Activated CD8-positive, alpha-beta memory T cell treated with anti-CD3 and anti-CD28 coated beads, Interleukin-2, amount 10 ng/mL, durations not matched to agents 7 days and 5 days (primary cell): ENCODE results near the gene FAM241B. TPM values are rescaled to one million over a fixed set of nuclear protein-coding genes. Genes with fewer than 3 reads are reported as not detected.

Experiments
- ATAC-seq: fragments of 150-1000 bp; cut with Tn5 transposase; one replicate; pipeline ENCODE4 v1.10.0; 2021; ENCODE audit warnings: moderate library complexity
- CTCF ChIA-PET: fragments of 350-600 bp; sonication (Branson Sonifier 250); formaldehyde crosslinking; loops from one replicate; lab custom pipeline; 2021; ENCODE audit warnings: antibody characterized with exemption; lab: Charles Lee
- DNase-seq: peaks from one replicate; pipeline ENCODE4 v3.0.0-alpha.2; 2020
- H3K27ac Mint-ChIP-seq: one replicate; pipeline ENCODE4 v1.8.0; 2021; ENCODE audit warnings: mild to moderate bottlenecking, mixed read lengths
- H3K27me3 Mint-ChIP-seq: one replicate; pipeline ENCODE4 v1.8.0; 2021; ENCODE audit warnings: mixed read lengths
- H3K36me3 Mint-ChIP-seq: one replicate; pipeline ENCODE4 v1.8.0; 2021; ENCODE audit warnings: mild to moderate bottlenecking, mixed read lengths
- H3K4me1 Mint-ChIP-seq: one replicate; pipeline ENCODE4 v1.8.0; 2021; ENCODE audit warnings: mixed read lengths
- H3K4me3 Mint-ChIP-seq: one replicate; pipeline ENCODE4 v1.8.0; 2021; ENCODE audit warnings: mild to moderate bottlenecking, moderate library complexity, mixed read lengths
- H3K9me3 Mint-ChIP-seq: one replicate; pipeline ENCODE4 v1.8.0; 2022; ENCODE audit warnings: low read depth, mixed read lengths
- total RNA-seq, 2 experiments: library from RNA; stranded (reverse); gene quantifications; one replicate each; pipeline ENCODE4 v1.2.3, GENCODE V29; 2021

Gene FAM241B
- total RNA-seq, 2 experiments from 2014 or later, result 2.6 to 2.9 TPM

- ATAC-seq (no peak), DNase-seq (no peak)
- Mint-ChIP-seq H3K27ac (no peak overlapping the region), H3K9me3 (no peaks in the 10 kb centered on the region), H3K4me1 (no peaks in the 10 kb centered on the region), H3K4me3 (no peak overlapping the region), H3K36me3 (no peaks in the 10 kb centered on the region), H3K27me3 (peaks cover 37% of the 10 kb centered on the region)
- CTCF ChIA-PET, result interaction anchor here (1.2 kb wide), 1 partner anchor 151 kb away, joined by 4 read pairs; no protein-coding TSS in a partner anchor
These were observed 36.7 kb downstream of the FAM241B start for GRCh38 chr10:69666756-69667155.

GRCh38 chr10:69668721-69669120 is 38.7 kb downstream of the FAM241B start:
- ATAC-seq (no peak), DNase-seq (no peak)
- Mint-ChIP-seq H3K36me3 (no peaks in the 10 kb centered on the region), H3K4me1 (no peaks in the 10 kb centered on the region), H3K9me3 (no peaks in the 10 kb centered on the region), H3K27ac (no peak overlapping the region), H3K27me3 (peaks cover 37% of the 10 kb centered on the region), H3K4me3 (no peak overlapping the region)
- CTCF ChIA-PET, result no interaction called here

GRCh38 chr10:69669409-69669808 is 39.4 kb downstream of the FAM241B start:
- no peaks in the 10 kb centered on the region for H3K9me3 Mint-ChIP-seq
- ATAC-seq (no peak), DNase-seq (no peak)
- H3K4me3 Mint-ChIP-seq, result no peak overlapping the region
- H3K4me1 Mint-ChIP-seq, result no peaks in the 10 kb centered on the region
- peaks cover 37% of the 10 kb centered on the region for H3K27me3 Mint-ChIP-seq
- H3K36me3 Mint-ChIP-seq, result no peaks in the 10 kb centered on the region
- CTCF ChIA-PET, result interaction anchor here (1.4 kb wide), 1 partner anchor 245 kb away, joined by 3 read pairs; no protein-coding TSS in a partner anchor
- H3K27ac Mint-ChIP-seq, result no peak overlapping the region

- H3K4me3 Mint-ChIP-seq, result no peak overlapping the region
- no peaks in the 10 kb centered on the region for H3K9me3 Mint-ChIP-seq
- H3K27ac Mint-ChIP-seq, result no peak overlapping the region
- ATAC-seq (no peak), DNase-seq (no peak)
- CTCF ChIA-PET, result interaction anchor here (0.8 kb wide), 1 partner anchor 43 kb away, joined by 3 read pairs; no protein-coding TSS in a partner anchor
- H3K36me3 Mint-ChIP-seq, result no peaks in the 10 kb centered on the region
- H3K27me3 Mint-ChIP-seq, result peaks cover 33% of the 10 kb centered on the region
- no peaks in the 10 kb centered on the region for H3K4me1 Mint-ChIP-seq
These were observed 43.5 kb downstream of the FAM241B start for GRCh38 chr10:69673521-69673920.

GRCh38 chr10:69674786-69675185 is 44.7 kb downstream of the FAM241B start:
- H3K36me3 Mint-ChIP-seq, result no peaks in the 10 kb centered on the region
- ATAC-seq, result no peak
- no peak overlapping the region for H3K27ac Mint-ChIP-seq
- no peaks in the 10 kb centered on the region for H3K4me1 Mint-ChIP-seq
- no peak for DNase-seq
- peaks cover 29% of the 10 kb centered on the region for H3K27me3 Mint-ChIP-seq
- CTCF ChIA-PET, result no interaction called here
- H3K4me3 Mint-ChIP-seq, result no peak overlapping the region
- H3K9me3 Mint-ChIP-seq, result no peaks in the 10 kb centered on the region

- Mint-ChIP-seq H3K4me3 (no peak overlapping the region), H3K27ac (no peak overlapping the region), H3K36me3 (no peaks in the 10 kb centered on the region), H3K4me1 (no peaks in the 10 kb centered on the region), H3K9me3 (no peaks in the 10 kb centered on the region), H3K27me3 (peaks cover 29% of the 10 kb centered on the region)
- DNase-seq (no peak), ATAC-seq (no peak)
- CTCF ChIA-PET, result no interaction called here
These were observed 46.3 kb downstream of the FAM241B start for GRCh38 chr10:69676301-69676700.

- ATAC-seq (no peak), DNase-seq (no peak)
- CTCF ChIA-PET, result interaction anchor here (0.8 to 1.4 kb wide), 2 partner anchors 19 to 30 kb away, joined by 3 read pairs; no protein-coding TSS in a partner anchor
- Mint-ChIP-seq H3K27ac (no peak overlapping the region), H3K4me3 (no peak overlapping the region), H3K27me3 (peaks cover 31% of the 10 kb centered on the region), H3K4me1 (no peaks in the 10 kb centered on the region), H3K36me3 (no peaks in the 10 kb centered on the region), H3K9me3 (no peaks in the 10 kb centered on the region)
These were observed 48.1 kb downstream of the FAM241B start for GRCh38 chr10:69677985-69678654.

GRCh38 chr10:69679736-69680135 is 49.7 kb downstream of the FAM241B start:
- no peak overlapping the region for H3K4me3 Mint-ChIP-seq
- no peak overlapping the region for H3K27ac Mint-ChIP-seq
- CTCF ChIA-PET, result no interaction called here

GRCh38 chr10:69680610-69681009 is 50.6 kb downstream of the FAM241B start:
- ATAC-seq (no peak), DNase-seq (no peak)
- H3K27me3 Mint-ChIP-seq, result peaks cover 34% of the 10 kb centered on the region
- no peak overlapping the region for H3K4me3 Mint-ChIP-seq
- no peaks in the 10 kb centered on the region for H3K4me1 Mint-ChIP-seq
- no peaks in the 10 kb centered on the region for H3K36me3 Mint-ChIP-seq
- no peaks in the 10 kb centered on the region for H3K9me3 Mint-ChIP-seq
- CTCF ChIA-PET, result interaction anchor here (3.1 kb wide), 1 partner anchor 36 kb away, joined by 9 read pairs; no protein-coding TSS in a partner anchor
- H3K27ac Mint-ChIP-seq, result no peak overlapping the region

More at GRCh38 chr10:69679736-69680135, 49.7 kb downstream of the FAM241B start:
- ATAC-seq (no peak), DNase-seq (no peak)
- Mint-ChIP-seq H3K4me1 (no peaks in the 10 kb centered on the region), H3K27me3 (peaks cover 32% of the 10 kb centered on the region), H3K36me3 (no peaks in the 10 kb centered on the region), H3K9me3 (no peaks in the 10 kb centered on the region)

- ATAC-seq, result no peak
- no peak overlapping the region for H3K4me3 Mint-ChIP-seq
- no peak overlapping the region for H3K27ac Mint-ChIP-seq
- H3K4me1 Mint-ChIP-seq, result no peaks in the 10 kb centered on the region
- H3K9me3 Mint-ChIP-seq, result no peaks in the 10 kb centered on the region
- DNase-seq, result no peak
- CTCF ChIA-PET, result interaction anchor here (3.1 kb wide), 1 partner anchor 37 kb away, joined by 9 read pairs; no protein-coding TSS in a partner anchor
- no peaks in the 10 kb centered on the region for H3K36me3 Mint-ChIP-seq
- H3K27me3 Mint-ChIP-seq, result peaks cover 31% of the 10 kb centered on the region
These were observed 51.4 kb downstream of the FAM241B start for GRCh38 chr10:69681436-69681835.

- Mint-ChIP-seq H3K27me3 (peaks cover 27% of the 10 kb centered on the region), H3K4me1 (no peaks in the 10 kb centered on the region), H3K27ac (no peak overlapping the region), H3K9me3 (no peaks in the 10 kb centered on the region), H3K36me3 (no peaks in the 10 kb centered on the region), H3K4me3 (no peak overlapping the region)
- no peak for ATAC-seq
- no peak for DNase-seq
- CTCF ChIA-PET, result interaction anchor here (0.6 to 3.1 kb wide), 2 partner anchors 33 to 39 kb away, joined by 3 to 9 read pairs; no protein-coding TSS in a partner anchor
These were observed 53.0 kb downstream of the FAM241B start for GRCh38 chr10:69682955-69683474.
